HCT116 (cell line): ENCODE results near the gene SFRP2. TPM values are rescaled to one million over a fixed set of nuclear protein-coding genes. Genes with fewer than 3 reads are reported as not detected.

Experiments
- ATAC-seq: fragments of 200-7000 bp; cut with Tn5 transposase; 2 replicates; pipeline ENCODE4 v1.9.1; 2020; ENCODE audit warnings: mild to moderate bottlenecking, moderate library complexity
- BruUV-seq: library from RNA; stranded (reverse); fragments of 400-500 nt; replicated peaks from 2 replicates; lab custom pipeline; 2021; lab: Mats Ljungman, UMichigan
- CTCF ChIA-PET: fragments of 300-600 bp; sonication (Branson Sonifier 250); formaldehyde crosslinking; loops from one replicate; lab custom pipeline; 2021; ENCODE audit warnings: antibody characterized with exemption; lab: Charles Lee
- POLR2A ChIA-PET: fragments of 300-600, 350-600 bp; sonication (Branson Sonifier 250); formaldehyde crosslinking; loops from one replicate; lab custom pipeline; 2021; ENCODE audit warnings: antibody characterized with exemption; lab: Charles Lee
- RAD21 ChIA-PET, 2 experiments: fragments of 300-600 bp; sonication (Branson Sonifier 250); formaldehyde crosslinking; loops; one replicate each; lab custom pipeline; 2023; ENCODE audit warnings: low total read pairs in 2 of 2; ENCODE audit not compliant: uncharacterized antibody in 2 of 2, unreplicated experiment in 2 of 2, low non-redundant PET in 1 of 2; lab: Charles Lee
- DNase-seq: peaks from one replicate; pipeline ENCODE4 v3.0.0-alpha.2; 2010; ENCODE audit warnings: low read depth, low spot score
- H2AFZ ChIP-seq: fragments of 200-600 bp; shearing (Covaris generic), sonication (generic); 2 replicates; pipeline ENCODE4 v1.6.1; 2017; ENCODE audit warnings: low read depth, mixed run types, mixed read lengths, antibody characterized with exemption, low read length; ENCODE audit not compliant: poor library complexity, severe bottlenecking
- H3K27ac ChIP-seq: 2 replicates; pipeline ENCODE4 v1.5.1; 2012; ENCODE audit warnings: low read depth, low read length
- H3K27me3 ChIP-seq: fragments of 200-600 bp; sonication (generic); 2 replicates; pipeline ENCODE4 v1.6.1; 2016; ENCODE audit warnings: mixed run types, low read length, mixed read lengths; ENCODE audit not compliant: insufficient read depth
- H3K36me3 ChIP-seq, 2 experiments: fragments of 200-500 bp in 1 of 2; fragments of 200-600 bp in 1 of 2; sonication (Bioruptor generic) in 1 of 2; sonication (generic) in 1 of 2; 2 replicates each; pipeline versions ENCODE4 v1.5.1 to v1.6.1; 2014 to 2016; ENCODE audit warnings: low read length in 2 of 2, inconsistent platforms in 1 of 2, mixed read lengths in 1 of 2, mixed run types in 1 of 2; ENCODE audit not compliant: insufficient read depth in 2 of 2, control insufficient read depth in 1 of 2
- H3K4me1 ChIP-seq, 2 experiments: fragments of 200-600 bp in 1 of 2; sonication (generic) in 1 of 2; 2 replicates each; pipeline versions ENCODE4 v1.5.1 to v1.6.1; 2012 to 2017; ENCODE audit warnings: low read length in 2 of 2, inconsistent platforms in 1 of 2, mild to moderate bottlenecking in 1 of 2, mixed read lengths in 1 of 2, mixed run types in 1 of 2, moderate library complexity in 1 of 2; ENCODE audit not compliant: insufficient read depth in 2 of 2, control insufficient read depth in 1 of 2
- H3K4me2 ChIP-seq: fragments of 200-600 bp; sonication (generic); 2 replicates; pipeline ENCODE4 v1.6.1; 2017; ENCODE audit warnings: mixed run types, low read length, mixed read lengths
- H3K4me3 ChIP-seq, 2 experiments: fragments of 200-600 bp in 1 of 2; sonication (generic) in 1 of 2; replicated peaks in 1 of 2; 2 replicates each; pipeline ENCODE4 v1.5.1; 2011 to 2016; ENCODE audit warnings: low read length in 2 of 2, control low read depth in 1 of 2, low read depth in 1 of 2, mild to moderate bottlenecking in 1 of 2, mixed read lengths in 1 of 2, mixed run types in 1 of 2
- H3K79me2 ChIP-seq: fragments of 200-600 bp; sonication (generic); 2 replicates; pipeline ENCODE4 v1.6.1; 2017; ENCODE audit warnings: mild to moderate bottlenecking, mixed run types, low read length, moderate library complexity, mixed read lengths; ENCODE audit not compliant: insufficient read depth
- H3K9ac ChIP-seq: fragments of 200-600 bp; sonication (generic); 2 replicates; pipeline ENCODE4 v1.6.1; 2016; ENCODE audit warnings: low read length, mixed read lengths
- H3K9me2 ChIP-seq: fragments of 200-600 bp; sonication (generic), shearing (Covaris generic); 2 replicates; pipeline ENCODE4 v1.6.1; 2017; ENCODE audit warnings: mixed run types, mild to moderate bottlenecking, moderate library complexity; ENCODE audit not compliant: insufficient read depth
- H3K9me3 ChIP-seq, 2 experiments: fragments of 200-500 bp in 1 of 2; fragments of 200-600 bp in 1 of 2; sonication (Bioruptor generic) in 1 of 2; sonication (generic) in 1 of 2; 2 replicates each; pipeline ENCODE4 v1.6.1; 2014 to 2017; ENCODE audit warnings: low read length in 2 of 2, mixed read lengths in 2 of 2, inconsistent platforms in 1 of 2, low read depth in 1 of 2, mild to moderate bottlenecking in 1 of 2, mixed run types in 1 of 2, moderate library complexity in 1 of 2; ENCODE audit not compliant: control insufficient read depth in 1 of 2, insufficient read depth in 1 of 2
- H4K20me1 ChIP-seq: fragments of 200-600 bp; sonication (generic), shearing (Covaris generic); 2 replicates; pipeline ENCODE4 v1.6.1; 2017; ENCODE audit warnings: mixed run types, mild to moderate bottlenecking, moderate library complexity; ENCODE audit not compliant: insufficient read depth
- CEBPB ChIP-seq: IDR thresholded peaks from 2 replicates; pipeline ENCODE4 v1.6.1; 2012; ENCODE audit warnings: low read depth
- CTCF ChIP-seq, 3 experiments: fragments of 200-600 bp in 1 of 3; sonication (generic) in 1 of 3; IDR thresholded peaks in 2 of 3; conservative IDR thresholded peaks in 1 of 3; 2 replicates each; pipeline ENCODE4 v1.5.1; 2012 to 2017; ENCODE audit warnings: low read depth in 2 of 3, low read length in 2 of 3, antibody characterized with exemption in 1 of 3, borderline replicate concordance in 1 of 3, control low read depth in 1 of 3, mild to moderate bottlenecking in 1 of 3, mixed read lengths in 1 of 3, mixed run types in 1 of 3, moderate library complexity in 1 of 3; ENCODE audit not compliant: insufficient read depth in 1 of 3
- EZH2phosphoT487 ChIP-seq: fragments of 200-600 bp; IDR thresholded peaks from 2 replicates; pipeline ENCODE4 v1.6.1; 2018; ENCODE audit warnings: antibody characterized with exemption, borderline replicate concordance
- RAD21 ChIP-seq: IDR thresholded peaks from 2 replicates; pipeline ENCODE4 v1.6.1; 2012; ENCODE audit warnings: low read depth, mild to moderate bottlenecking
- intact Hi-C: fragments of 100-400 bp; cut with micrococcal nuclease; formaldehyde crosslinking; loops from 2 replicates; pipeline ENCODE4 v1.10.0; 2022
- total RNA-seq: library from RNA; stranded (reverse); gene quantifications from one replicate; pipeline ENCODE4 v1.2.1, GENCODE V29; 2021; ENCODE audit not compliant: unreplicated experiment
- TF ChIP-seq, protein P1 (sequence below): IDR thresholded peaks from 2 replicates; pipeline ENCODE4 v1.6.1; 2011; ENCODE audit warnings: mild to moderate bottlenecking, low read length, moderate library complexity; ENCODE audit not compliant: insufficient replicate concordance; ENCODE audit errors: extremely low read depth

The SFRP2 gene
- total RNA-seq, 1 experiment from 2014 or later, result 0.22 TPM

DNA sequence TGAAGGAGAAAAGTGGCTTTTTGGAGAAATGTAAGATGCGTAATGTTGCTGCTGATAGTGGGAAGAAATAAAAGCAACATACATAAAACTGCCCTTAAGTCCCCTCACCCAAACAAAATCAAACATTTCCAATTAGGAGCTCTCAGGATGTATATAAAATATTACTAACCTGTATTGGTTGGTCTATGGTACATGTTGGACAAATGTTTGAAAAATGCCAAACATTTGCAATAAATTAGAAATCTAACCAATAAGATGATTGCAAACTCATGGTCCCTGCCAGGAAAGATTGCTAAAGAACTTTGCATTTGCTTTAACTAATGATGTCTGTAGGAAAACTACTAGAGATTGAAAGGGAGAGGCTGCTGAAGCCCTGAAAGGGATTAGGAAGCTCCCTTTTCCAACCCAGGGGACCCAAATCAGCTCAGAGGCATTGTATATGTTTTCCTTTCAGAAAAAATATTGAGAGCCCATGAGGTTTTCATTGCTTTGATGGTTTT is 1.8 kb downstream of the SFRP2 start:
- Histone ChIP-seq H3K36me3 (no peaks in the 10 kb centered on the region), H3K27me3 (peaks cover 7% of the 10 kb centered on the region; the same call in 1 of the 2 replicates), H3K4me3 (no peak overlapping the region), H3K4me2 (no peak overlapping the region), H3K4me1 (no peaks in the 10 kb centered on the region), H3K79me2 (no peaks in the 10 kb centered on the region), H4K20me1 (no peaks in the 10 kb centered on the region), H3K9ac (no peak overlapping the region), H3K9me3 (no peaks in the 10 kb centered on the region), H2AFZ (no peak overlapping the region), H3K9me2 (no peaks in the 10 kb centered on the region), H3K27ac (no peak overlapping the region)
- TF ChIP-seq EZH2phosphoT487, result no peak
- DNase-seq (no peak), ATAC-seq (no peak)
- no TSS peak for BruUV-seq
- ChIA-PET RAD21 (no interaction called here), POLR2A (no interaction called here), CTCF (interaction anchor here (0.7 to 2.5 kb wide), 3 partner anchors 262 to 597 kb away, joined by 3 to 21 read pairs (median 4); no protein-coding TSS in a partner anchor)
- intact Hi-C loops, result loop anchor here (5.0 kb wide), 2 partner anchors 235 to 720 kb away; no protein-coding TSS in a partner anchor

DNA sequence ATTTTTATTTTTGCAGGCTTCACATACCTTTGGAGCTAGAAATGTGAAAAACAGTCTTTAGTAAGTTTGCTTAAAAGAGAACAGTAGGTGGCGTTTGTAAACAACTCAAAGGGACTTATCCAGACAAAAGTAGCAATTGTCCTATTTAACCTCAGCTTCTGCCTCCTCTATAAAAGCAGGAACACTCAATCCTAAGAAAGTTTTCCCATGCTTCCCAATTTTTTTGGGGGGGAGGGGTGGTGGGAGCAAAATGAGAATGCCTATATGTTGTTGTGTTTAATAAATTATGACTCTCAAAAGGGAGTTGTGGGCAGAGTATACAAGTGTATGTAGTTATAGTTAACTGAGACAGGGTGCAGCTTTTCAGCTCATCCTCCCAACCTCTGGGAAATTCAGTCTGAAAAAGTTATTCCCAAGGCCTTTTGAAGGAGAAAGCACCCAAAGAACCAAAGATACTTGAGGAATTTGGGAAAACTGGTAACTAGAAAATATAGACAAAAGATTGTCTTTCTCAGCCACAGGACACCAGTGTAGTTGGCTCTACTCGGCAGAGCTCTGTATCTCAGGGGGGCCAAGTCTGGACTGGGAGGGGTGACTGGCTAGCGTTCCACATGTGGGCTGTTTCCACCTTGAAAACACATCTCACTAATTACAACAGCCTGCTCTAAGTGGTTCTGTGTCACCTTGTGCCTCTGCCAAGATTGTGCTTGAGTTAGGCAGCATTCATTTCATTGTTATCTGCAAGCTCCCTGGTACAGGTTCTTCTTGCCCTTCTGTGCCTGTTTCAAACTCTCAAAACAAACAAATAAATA is 2.8 kb downstream of the SFRP2 start:
- ChIA-PET CTCF (interaction anchor here (0.7 to 2.5 kb wide), 22 partner anchors 11 to 833 kb away, joined by 3 to 21 read pairs (median 4); no protein-coding TSS in a partner anchor), RAD21 (interaction anchor here in 1 of 2 experiments (0.7 to 1.2 kb wide), 5 partner anchors 15 to 546 kb away, joined by 3 to 6 read pairs (median 3); no protein-coding TSS in a partner anchor), POLR2A (interaction anchor here (0.7 kb wide), 1 partner anchor 1500 kb away, joined by 3 read pairs; no protein-coding TSS in a partner anchor)
- Histone ChIP-seq H3K36me3 (no peaks in the 10 kb centered on the region), H3K4me1 (no peaks in the 10 kb centered on the region), H3K9me2 (no peaks in the 10 kb centered on the region), H4K20me1 (no peaks in the 10 kb centered on the region), H3K9ac (no peak overlapping the region), H3K4me2 (no peak overlapping the region), H3K27me3 (peaks cover 7% of the 10 kb centered on the region; the same call in 1 of the 2 replicates), H3K27ac (no peak overlapping the region), H3K4me3 (no peak overlapping the region), H3K79me2 (no peaks in the 10 kb centered on the region), H2AFZ (no peak overlapping the region), H3K9me3 (no peaks in the 10 kb centered on the region)
- intact Hi-C loops, result loop anchor here (1.0 to 5.0 kb wide), 3 partner anchors 236 to 721 kb away; no protein-coding TSS in a partner anchor
- DNase-seq (peak; percentile 26), ATAC-seq (peak; percentile 81)
- no TSS peak for BruUV-seq
- TF ChIP-seq, protein P1, sequence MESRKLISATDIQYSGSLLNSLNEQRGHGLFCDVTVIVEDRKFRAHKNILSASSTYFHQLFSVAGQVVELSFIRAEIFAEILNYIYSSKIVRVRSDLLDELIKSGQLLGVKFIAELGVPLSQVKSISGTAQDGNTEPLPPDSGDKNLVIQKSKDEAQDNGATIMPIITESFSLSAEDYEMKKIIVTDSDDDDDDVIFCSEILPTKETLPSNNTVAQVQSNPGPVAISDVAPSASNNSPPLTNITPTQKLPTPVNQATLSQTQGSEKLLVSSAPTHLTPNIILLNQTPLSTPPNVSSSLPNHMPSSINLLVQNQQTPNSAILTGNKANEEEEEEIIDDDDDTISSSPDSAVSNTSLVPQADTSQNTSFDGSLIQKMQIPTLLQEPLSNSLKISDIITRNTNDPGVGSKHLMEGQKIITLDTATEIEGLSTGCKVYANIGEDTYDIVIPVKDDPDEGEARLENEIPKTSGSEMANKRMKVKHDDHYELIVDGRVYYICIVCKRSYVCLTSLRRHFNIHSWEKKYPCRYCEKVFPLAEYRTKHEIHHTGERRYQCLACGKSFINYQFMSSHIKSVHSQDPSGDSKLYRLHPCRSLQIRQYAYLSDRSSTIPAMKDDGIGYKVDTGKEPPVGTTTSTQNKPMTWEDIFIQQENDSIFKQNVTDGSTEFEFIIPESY, result no peak
- TF ChIP-seq CEBPB (0 out of 2 replicates have a peak, but pooled peaks have one; percentile 8), CTCF (IDR thresholded peaks at IDR 0.05 in 2 of 3, conservative IDR thresholded peaks at IDR 0.05 in 1 of 3; ENCODE audit: borderline replicate concordance in 1 of 3, insufficient read depth in 1 of 3, low read depth in 2 of 3, low read length in 2 of 3) (peak; percentile 51 to 63 (median 55); a peak in 5 of 6 replicates), RAD21 (peak; percentile 70)
